GM23338 (cell line): ENCODE measurements around the gene AP3S1. TPM values are rescaled to one million over a fixed set of nuclear protein-coding genes. Genes with fewer than 3 reads are reported as not detected.

Experiments
- ATAC-seq: fragments of 200-7000 bp; cut with Tn5 transposase; 3 replicates; pipeline ENCODE4 v1.9.1; 2020
- DNase-seq: peaks from one replicate; pipeline ENCODE4 v3.0.0-alpha.2; 2015; ENCODE audit warnings: low spot score
- H2AFZ ChIP-seq: fragments of 200-600 bp; sonication (generic); 2 replicates; pipeline ENCODE4 v1.8.0; 2016; ENCODE audit warnings: antibody characterized with exemption, mild to moderate bottlenecking, moderate library complexity
- H3F3A ChIP-seq: fragments of 200-600 bp; sonication (generic); replicated peaks from 2 replicates; pipeline ENCODE4 v1.8.0; 2017; ENCODE audit warnings: antibody characterized with exemption, mixed run types, low read depth
- H3K27ac ChIP-seq: fragments of 200-600 bp; sonication (generic); 2 replicates; pipeline ENCODE4 v1.6.1; 2016; ENCODE audit warnings: low read depth
- H3K27me3 ChIP-seq: fragments of 200-600 bp; sonication (generic); 2 replicates; pipeline ENCODE4 v1.8.0; 2016; ENCODE audit warnings: mild to moderate bottlenecking, mixed run types, moderate library complexity; ENCODE audit not compliant: insufficient read depth
- H3K36me3 ChIP-seq: fragments of 200-600 bp; sonication (generic); 2 replicates; pipeline ENCODE4 v1.8.0; 2016; ENCODE audit warnings: mild to moderate bottlenecking; ENCODE audit not compliant: insufficient read depth
- H3K4me1 ChIP-seq: fragments of 200-600 bp; sonication (generic); 2 replicates; pipeline ENCODE4 v1.8.0; 2016; ENCODE audit warnings: mild to moderate bottlenecking, moderate library complexity; ENCODE audit not compliant: insufficient read depth
- H3K4me2 ChIP-seq: fragments of 200-600 bp; sonication (generic); 2 replicates; pipeline ENCODE4 v1.7.1; 2017; ENCODE audit warnings: mixed run types
- H3K4me3 ChIP-seq: fragments of 200-600 bp; sonication (generic); 2 replicates; pipeline ENCODE4 v1.6.1; 2016; ENCODE audit warnings: mixed run types
- H3K79me2 ChIP-seq: fragments of 200-600 bp; sonication (generic); replicated peaks from 2 replicates; pipeline ENCODE4 v1.8.0; 2017; ENCODE audit warnings: mild to moderate bottlenecking; ENCODE audit not compliant: insufficient read depth
- H3K9me2 ChIP-seq: fragments of 200-600 bp; sonication (generic); 2 replicates; pipeline ENCODE4 v1.8.0; 2017; ENCODE audit not compliant: insufficient read depth
- H4K20me1 ChIP-seq: fragments of 200-600 bp; sonication (generic); replicated peaks from 2 replicates; pipeline ENCODE4 v1.8.0; 2017; ENCODE audit warnings: mild to moderate bottlenecking; ENCODE audit not compliant: insufficient read depth
- H3K27ac Mint-ChIP-seq: 2 replicates; pipeline ENCODE4 v1.8.0; 2020; ENCODE audit warnings: inconsistent platforms, mild to moderate bottlenecking, moderate library complexity, mixed read lengths
- H3K27me3 Mint-ChIP-seq: 3 replicates; pipeline ENCODE4 v1.8.0; 2022; ENCODE audit warnings: low read depth, mild to moderate bottlenecking, moderate library complexity, mixed read lengths, inconsistent platforms; ENCODE audit not compliant: insufficient read depth, poor library complexity
- H3K36me3 Mint-ChIP-seq: 3 replicates; pipeline ENCODE4 v1.8.0; 2021; ENCODE audit warnings: low read depth, mild to moderate bottlenecking, inconsistent platforms, moderate library complexity, mixed read lengths
- H3K4me1 Mint-ChIP-seq: 3 replicates; pipeline ENCODE4 v1.8.0; 2020; ENCODE audit warnings: mild to moderate bottlenecking, inconsistent platforms, mixed read lengths
- H3K4me3 Mint-ChIP-seq: 3 replicates; pipeline ENCODE4 v1.8.0; 2021; ENCODE audit warnings: moderate library complexity, mild to moderate bottlenecking, inconsistent platforms, mixed read lengths
- H3K9me3 Mint-ChIP-seq: 3 replicates; pipeline ENCODE4 v1.8.0; 2020; ENCODE audit warnings: moderate library complexity, mild to moderate bottlenecking, inconsistent platforms, mixed read lengths
- CREB1 ChIP-seq: fragments of 250-450 bp; sonication (Bioruptor Pico); IDR thresholded peaks from 2 replicates; pipeline ENCODE4 v1.5.0; 2020; ENCODE audit warnings: low read depth, mild to moderate bottlenecking, moderate library complexity
- CTCF ChIP-seq, 2 experiments: fragments of 200-600 bp in 1 of 2; sonication (generic) in 1 of 2; conservative IDR thresholded peaks; 2 replicates each; pipeline versions ENCODE4 v1.5.1 to v1.6.1; 2016 to 2017; ENCODE audit warnings: antibody characterized with exemption in 2 of 2, low read depth in 2 of 2, mild to moderate bottlenecking in 2 of 2, moderate library complexity in 1 of 2
- ETS1 ChIP-seq: IDR thresholded peaks from 2 replicates; pipeline ENCODE4 v1.6.1; 2016; ENCODE audit warnings: antibody characterized with exemption
- EZH2 ChIP-seq: fragments of 200-600 bp; sonication (generic); IDR thresholded peaks from one replicate; pipeline ENCODE4 v1.8.0; 2017; ENCODE audit warnings: antibody characterized with exemption, mild to moderate bottlenecking, low read depth; ENCODE audit not compliant: unreplicated experiment
- EZH2phosphoT487 ChIP-seq: fragments of 200-600 bp; sonication (generic); IDR thresholded peaks from one replicate; pipeline ENCODE4 v1.8.1; 2018; ENCODE audit warnings: antibody characterized with exemption; ENCODE audit not compliant: unreplicated experiment
- JUNB ChIP-seq: IDR thresholded peaks from one replicate; pipeline ENCODE4 v1.6.1; 2016; ENCODE audit warnings: antibody characterized with exemption; ENCODE audit not compliant: unreplicated experiment
- NANOG ChIP-seq: IDR thresholded peaks from 2 replicates; pipeline ENCODE4 v1.6.1; 2016; ENCODE audit warnings: antibody characterized with exemption, borderline replicate concordance
- POLR2AphosphoS5 ChIP-seq: IDR thresholded peaks from 2 replicates; pipeline ENCODE4 v1.6.1; 2016; ENCODE audit warnings: antibody characterized with exemption, low read depth
- REST ChIP-seq: IDR thresholded peaks from one replicate; pipeline ENCODE4 v1.6.1; 2018; ENCODE audit warnings: antibody characterized with exemption; ENCODE audit not compliant: unreplicated experiment
- STAT1 ChIP-seq: IDR thresholded peaks from one replicate; pipeline ENCODE4 v1.6.1; 2016; ENCODE audit warnings: antibody characterized with exemption; ENCODE audit not compliant: unreplicated experiment
- ZNF114 ChIP-seq: fragments of 250-450 bp; sonication (Bioruptor Pico); IDR thresholded peaks from 2 replicates; pipeline ENCODE4 v1.5.0; 2020; ENCODE audit warnings: mild to moderate bottlenecking, moderate library complexity
- ZNF331 ChIP-seq: fragments of 250-450 bp; sonication (Bioruptor Pico); IDR thresholded peaks from 2 replicates; pipeline ENCODE4 v1.5.0; 2020; ENCODE audit warnings: low read depth, mild to moderate bottlenecking, moderate library complexity
- ZNF462 ChIP-seq: fragments of 250-450 bp; sonication (Bioruptor Pico); IDR thresholded peaks from 2 replicates; pipeline ENCODE4 v1.5.0; 2020; ENCODE audit warnings: mild to moderate bottlenecking, moderate library complexity
- polyA plus RNA-seq: library from polyadenylated mRNA; unstranded; fragments of >200 nt; fragmentation: Nextera tagmentation; extraction: Ambion mirVana; gene quantifications from 2 replicates; pipeline ENCODE4 v1.2.1, GENCODE V29; 2016
- total RNA-seq: library from RNA; depleted of rRNA; stranded (reverse); fragments of >200 nt; shearing (Covaris generic); gene quantifications from 2 replicates; pipeline ENCODE4 v1.2.3, GENCODE V29; 2014

The AP3S1 gene
- total and polyA plus RNA-seq, 2 experiments from 2014 or later = 143 to 232 TPM

GRCh38 chr5:115810761-115811160, 31.0 kb upstream of the AP3S1 start:
- DNase-seq (no peak), ATAC-seq (no peak)
- H3K9me2 ChIP-seq = no peaks in the 10 kb centered on the region
- H3F3A ChIP-seq = no peaks in the 10 kb centered on the region
- H3K36me3 Mint-ChIP-seq = peaks cover 20% of the 10 kb centered on the region
- H3K9me3 Mint-ChIP-seq = no peaks in the 10 kb centered on the region
- no peak overlapping the region for H3K27ac Mint-ChIP-seq
- no peak overlapping the region for H3K4me2 ChIP-seq
- H3K4me3 ChIP-seq = no peak overlapping the region
- no peak overlapping the region for H3K27ac ChIP-seq
- peaks cover 17% of the 10 kb centered on the region for H3K27me3 Mint-ChIP-seq
- H4K20me1 ChIP-seq = 0 out of 2 replicates have a peak, but pooled peaks cover 3% of the 10 kb centered on the region
- peaks cover 22% of the 10 kb centered on the region for H3K27me3 ChIP-seq
- peaks cover 31% of the 10 kb centered on the region for H3K4me1 ChIP-seq
- H3K4me3 Mint-ChIP-seq = no peak overlapping the region
- peaks cover 9% of the 10 kb centered on the region; the same call in 1 of the 2 replicates for H3K79me2 ChIP-seq
- H2AFZ ChIP-seq = no peak overlapping the region
- H3K36me3 ChIP-seq = 0 out of 2 replicates have a peak, but pooled peaks cover 5% of the 10 kb centered on the region
- H3K4me1 Mint-ChIP-seq = peaks cover 36% of the 10 kb centered on the region
- TF ChIP-seq CTCF (conservative IDR thresholded peaks at IDR 0.05; ENCODE audit: low read depth in 2 of 2) (no peak), EZH2 (no peak), ETS1 (no peak), EZH2phosphoT487 (no peak), ZNF462 (CRISPR knock-in tag) (no peak), STAT1 (no peak), REST (no peak), JUNB (no peak), ZNF331 (CRISPR knock-in tag) (no peak), ZNF114 (CRISPR knock-in tag) (no peak), CREB1 (no peak), POLR2AphosphoS5 (no peak), NANOG (no peak)
